GM19395 (cell line): ENCODE data around the gene BLMH.

ENCODE experiments used
- ATAC-seq: cut with Tn5 transposase; IDR thresholded peaks from one replicate; pipeline ENCODE4 v1.9.1; 2021; ENCODE audit warnings: mild to moderate bottlenecking, moderate library complexity; ENCODE audit not compliant: unreplicated experiment

BLMH gene

GRCh38 chr17:30251931-30252330 is 39.8 kb downstream of the BLMH start:
- no peak for ATAC-seq

DNA sequence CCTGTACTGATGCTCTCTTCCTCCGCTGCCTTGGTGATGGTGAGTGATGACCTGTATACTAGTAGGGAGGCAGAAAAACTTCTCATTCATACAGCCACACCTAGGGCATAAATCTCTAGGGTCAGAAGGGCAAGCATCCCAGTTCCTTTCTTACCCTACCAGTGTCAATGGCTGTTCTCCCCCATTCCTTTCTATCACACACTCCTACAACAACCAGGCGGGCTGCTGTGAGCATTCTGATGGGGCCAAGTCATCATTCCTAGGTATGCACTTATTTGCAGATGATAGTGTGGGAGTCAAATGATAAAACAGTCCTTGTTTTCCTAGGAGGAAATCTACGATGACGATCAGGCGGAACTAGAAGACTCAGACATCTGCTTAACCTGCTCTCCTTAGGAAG is 42.3 kb downstream of the BLMH start:
- ATAC-seq = no peak

- ATAC-seq = no peak
These were observed 43.0 kb downstream of the BLMH start for GRCh38 chr17:30248786-30249185.

- no peak for ATAC-seq
These were observed 45.3 kb downstream of the BLMH start for GRCh38 chr17:30246460-30246859.

DNA sequence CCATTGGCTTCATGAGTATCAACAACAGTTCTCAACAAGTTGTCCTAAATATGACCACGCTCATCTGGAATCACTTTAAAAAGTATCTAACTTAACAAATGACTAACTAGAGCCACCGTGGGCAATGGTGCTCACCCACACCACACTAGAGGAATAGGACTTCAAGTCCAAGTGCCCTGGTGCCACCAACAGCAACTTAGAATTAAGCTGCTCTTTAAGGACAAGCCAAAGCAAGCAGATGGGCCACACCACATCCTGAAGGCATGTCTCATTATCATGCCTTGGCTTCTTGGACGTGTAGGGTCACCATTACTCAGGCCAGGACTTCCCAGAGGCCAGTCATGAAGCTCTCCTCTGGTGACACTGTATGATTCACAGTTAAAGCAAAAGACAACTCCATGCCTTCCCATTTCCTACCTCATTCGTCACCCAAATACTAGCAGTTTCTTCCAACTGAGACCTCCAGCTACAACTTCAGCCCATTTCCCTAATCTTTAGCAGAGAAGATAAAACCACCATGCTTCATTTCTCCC is 46.8 kb downstream of the BLMH start:
- ATAC-seq = no peak

GRCh38 chr17:30243568-30243967 is 48.2 kb downstream of the BLMH start:
- ATAC-seq = no peak

DNA sequence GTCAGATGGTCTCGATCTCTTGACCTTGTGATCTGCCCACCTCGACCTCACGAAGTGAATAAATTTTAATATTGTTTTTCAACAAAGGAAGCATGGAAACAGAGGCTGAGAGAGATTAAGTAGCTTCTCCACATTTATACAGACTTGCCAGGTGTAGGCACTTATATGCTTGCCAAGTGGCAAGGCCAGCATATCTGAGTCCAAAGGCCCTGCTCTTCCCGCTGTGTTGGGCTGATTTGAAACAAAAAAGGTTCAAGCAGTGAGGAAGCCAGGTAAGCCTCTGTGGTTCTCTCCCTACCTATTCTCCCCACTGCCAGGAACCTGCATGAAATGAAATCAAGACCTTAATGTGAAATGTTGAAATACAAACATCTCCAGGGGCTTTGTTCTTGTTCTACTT is 48.7 kb downstream of the BLMH start:
- no peak for ATAC-seq

- ATAC-seq = no peak
These were observed 50.7 kb downstream of the BLMH start for GRCh38 chr17:30241051-30241450.

- no peak for ATAC-seq
These were observed 51.6 kb downstream of the BLMH start for GRCh38 chr17:30240177-30240576.

- ATAC-seq = no peak
These were observed 52.7 kb downstream of the BLMH start for GRCh38 chr17:30239089-30239462.

- ATAC-seq = no peak
These were observed 53.2 kb downstream of the BLMH start for GRCh38 chr17:30238387-30239088.

DNA sequence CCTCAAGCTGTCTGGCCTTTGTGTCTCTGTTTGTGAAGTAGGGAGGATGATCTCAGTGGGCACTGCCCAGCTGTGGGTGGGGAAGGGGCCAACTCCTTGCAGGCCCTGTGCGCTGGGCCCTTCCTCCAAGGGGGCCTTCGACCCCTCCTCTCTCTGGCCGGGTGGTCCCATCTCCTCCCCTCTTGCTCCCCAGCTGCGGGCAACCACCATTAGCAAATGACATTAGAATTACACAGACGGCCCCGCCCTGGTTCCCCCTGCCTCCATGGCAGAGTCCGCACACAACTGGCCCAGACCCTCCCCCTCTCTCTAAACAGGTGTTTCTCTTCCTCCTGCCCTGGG is 53.8 kb downstream of the BLMH start:
- no peak for ATAC-seq

DNA sequence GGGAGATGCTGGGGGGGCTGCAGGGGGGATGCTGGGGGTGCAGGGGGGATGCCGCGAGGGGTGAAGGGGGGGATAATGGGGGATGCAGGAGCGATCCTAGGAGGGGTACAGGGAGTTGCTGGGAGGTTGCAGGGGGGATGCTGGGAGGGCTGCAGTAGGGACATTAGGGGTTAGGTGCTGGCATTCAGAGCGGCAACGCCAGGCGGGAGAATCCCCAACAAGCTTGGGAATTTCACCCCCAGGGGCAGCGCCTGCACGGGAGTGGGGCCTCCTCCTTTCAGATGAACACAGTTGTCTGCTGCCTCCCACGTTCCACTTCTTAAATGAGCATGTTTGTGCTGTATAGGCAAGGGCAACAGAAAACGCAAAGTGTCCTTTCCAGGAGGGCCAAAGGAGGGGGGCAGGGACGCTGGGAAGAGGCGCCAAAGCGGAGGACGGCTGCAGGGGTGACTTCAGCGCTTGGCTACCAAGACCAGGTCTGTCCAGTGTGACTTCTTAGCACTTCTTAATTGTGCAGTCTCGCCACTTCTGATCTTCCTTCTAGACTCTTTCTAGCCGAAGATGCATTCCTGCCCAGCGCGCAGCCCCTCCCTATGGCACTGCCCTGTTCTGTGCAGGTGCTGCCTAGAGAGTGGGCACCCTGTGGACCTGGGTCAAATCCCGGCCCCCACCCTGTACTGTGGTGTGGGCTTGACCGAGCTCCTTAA is 54.3 kb downstream of the BLMH start:
- ATAC-seq = no peak

- no peak for ATAC-seq
These were observed 55.0 kb downstream of the BLMH start for GRCh38 chr17:30236766-30237165.

DNA sequence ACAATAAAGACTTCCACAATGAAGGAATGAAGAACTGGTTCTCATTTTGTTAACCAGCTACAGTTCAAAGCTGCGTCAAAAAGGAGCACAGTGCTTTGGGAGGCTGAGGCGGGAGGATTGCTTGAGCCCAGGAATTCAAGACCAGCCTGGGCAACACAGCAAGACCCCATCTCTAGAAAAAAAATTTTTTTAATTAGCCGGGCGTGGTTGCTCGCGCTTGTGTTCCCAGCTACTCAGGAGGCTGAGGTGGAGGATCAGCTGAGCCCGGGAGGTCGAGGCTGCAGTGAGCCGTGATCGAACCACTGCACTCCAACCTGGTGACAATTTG is 55.5 kb downstream of the BLMH start:
- no peak for ATAC-seq

DNA sequence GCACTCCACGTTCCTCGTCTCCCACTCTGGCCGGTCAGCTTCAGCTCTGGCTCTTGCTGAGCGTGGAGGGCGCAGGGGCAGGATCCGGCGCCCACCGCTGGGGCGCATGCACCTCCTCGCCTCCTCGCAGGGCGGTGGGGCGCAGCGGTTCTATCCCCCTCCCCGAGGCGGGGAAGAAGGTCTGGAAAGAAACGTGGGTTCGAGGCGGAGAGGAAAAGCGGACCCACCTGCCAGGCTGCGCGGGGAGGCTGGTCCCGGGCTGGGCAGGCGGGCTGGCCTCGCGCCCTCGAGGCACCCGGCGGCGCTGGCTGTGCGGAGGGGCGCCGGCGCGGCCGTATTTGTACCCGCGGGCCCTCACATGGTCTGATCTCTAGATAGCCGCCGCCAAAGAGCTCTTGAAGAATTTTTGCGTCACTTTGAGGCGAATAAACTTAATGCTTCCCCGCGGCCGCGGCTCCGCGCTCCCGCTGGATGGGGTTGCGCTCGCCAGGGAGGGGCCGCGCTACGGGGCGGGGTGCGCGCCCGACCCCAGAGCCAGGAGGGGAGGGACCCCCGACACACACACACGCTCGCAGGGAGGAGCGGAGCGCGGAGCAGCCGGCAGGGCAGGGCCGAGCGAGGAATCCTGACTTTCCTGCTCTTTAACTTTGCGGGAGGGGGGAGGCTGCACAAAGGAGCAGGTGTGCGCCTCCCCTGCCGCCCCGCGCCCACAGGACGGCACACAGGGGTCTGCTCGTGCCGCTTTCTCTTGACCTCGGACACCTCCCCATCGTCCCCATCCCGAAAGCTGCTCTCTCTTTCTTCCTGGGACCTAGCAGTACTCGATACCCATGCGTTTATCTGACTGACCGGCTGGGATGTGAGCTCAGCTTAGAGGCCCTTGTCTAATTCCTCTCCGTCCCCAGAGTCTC is 56.1 kb downstream of the BLMH start, which contains the start of gene SLC6A4:
Gene SLC6A4, minus strand, starts transcription at position 312 of the 911 bp plus-strand sequence. CDS start 13,739 bp downstream, outside the sequence.
- ATAC-seq = no peak

- no peak for ATAC-seq
These were observed 56.8 kb downstream of the BLMH start for GRCh38 chr17:30234964-30235363.

DNA sequence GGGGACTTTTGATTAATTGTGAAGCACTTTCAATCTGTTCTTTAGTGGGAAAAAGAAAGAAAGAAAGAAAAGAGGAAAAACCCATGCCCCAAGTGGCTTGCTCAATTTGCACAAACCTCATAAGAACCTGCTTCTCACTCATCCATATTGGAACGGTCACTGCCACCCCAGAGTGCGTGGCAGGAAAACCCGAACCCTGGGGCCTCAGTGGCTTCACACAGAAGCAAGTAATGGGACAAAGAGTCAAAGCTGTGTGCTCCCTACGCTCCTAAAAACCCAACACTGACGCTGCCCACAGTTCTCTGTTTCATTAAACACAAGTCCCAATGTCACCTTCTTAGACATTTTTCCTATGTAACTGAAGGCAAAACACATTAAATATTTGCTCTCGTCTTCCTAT is 57.4 kb downstream of the BLMH start:
- no peak for ATAC-seq

GRCh38 chr17:30232824-30233427 is 58.8 kb downstream of the BLMH start:
- ATAC-seq = no peak

DNA sequence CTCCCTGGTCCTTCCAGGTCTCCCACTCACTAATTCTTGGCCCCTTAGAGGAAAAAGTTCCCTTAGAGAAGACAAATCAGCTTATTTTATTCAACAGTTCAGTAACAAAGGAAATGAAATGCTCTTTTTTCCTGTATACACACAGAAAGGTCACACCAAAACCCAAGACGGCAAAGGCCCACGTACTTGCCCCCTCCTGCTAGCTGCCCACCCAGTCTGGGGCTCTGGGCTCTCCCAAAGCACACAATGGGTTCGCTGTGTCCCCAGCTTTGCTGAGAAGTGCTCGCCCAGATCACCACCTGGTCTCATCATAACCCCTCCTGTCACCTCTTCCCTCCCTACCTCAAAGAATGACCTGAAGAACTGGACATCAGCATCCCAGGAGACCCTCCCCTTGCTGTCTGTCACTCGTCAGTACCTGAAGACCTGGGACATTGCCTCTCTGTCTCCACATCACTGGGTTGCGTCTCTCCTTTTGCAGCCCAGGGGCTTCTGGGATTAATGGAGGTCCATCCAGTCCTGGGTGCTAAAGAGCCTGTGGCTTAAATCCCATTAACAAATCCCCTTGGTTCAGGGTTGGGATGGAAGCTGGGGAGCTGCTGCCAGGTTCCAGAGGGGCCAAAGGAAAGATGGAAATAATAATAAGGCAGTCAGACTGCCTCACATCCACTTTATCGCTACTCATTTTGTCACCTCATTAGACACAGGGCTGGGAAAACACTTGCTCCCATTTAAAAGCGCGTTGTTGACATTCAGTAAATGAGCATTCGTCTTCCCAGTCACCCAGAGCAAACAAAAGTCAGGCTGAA is 59.5 kb downstream of the BLMH start:
- ATAC-seq = no peak
